Peyer's patch (tissue), 4 donors: ENCODE data around the gene NELFCD. TPM values are rescaled to one million over a fixed set of nuclear protein-coding genes. Genes with fewer than 3 reads are reported as not detected.

Experiments used
- DNase-seq, 3 donors: peaks; one replicate each; pipeline ENCODE4 v3.0.0-alpha.2; 2017 to 2019
- H3K27ac ChIP-seq, 4 donors: fragments of 200-600 bp; sonication (generic); one replicate each; pipeline ENCODE4 v1.5.1; 2016 to 2019
- H3K27me3 ChIP-seq, 2 donors: fragments of 200-600 bp; sonication (generic); one replicate each; pipeline ENCODE4 v1.5.1; 2019
- H3K36me3 ChIP-seq, 3 donors: fragments of 200-600 bp; sonication (generic); one replicate each; pipeline ENCODE4 v1.5.1; 2016 to 2019
- H3K4me1 ChIP-seq, 4 donors: fragments of 200-600 bp; sonication (generic); one replicate each; pipeline ENCODE4 v1.5.1; 2016 to 2019
- H3K4me3 ChIP-seq, 4 donors: fragments of 200-600 bp; sonication (generic); 1 replicate in 3 of 4; 2 replicates in 1 of 4; pipeline ENCODE4 v1.5.1; 2016 to 2019; ENCODE audit warnings: mild to moderate bottlenecking in 1 of 4
- H3K9me3 ChIP-seq, 4 donors: fragments of 200-600 bp; sonication (generic); one replicate each; pipeline ENCODE4 v1.5.1; 2016 to 2019; ENCODE audit warnings: mild to moderate bottlenecking in 1 of 4
- POLR2A ChIP-seq, 2 donors: fragments of 450-650 bp; IDR thresholded peaks; one replicate each; pipeline ENCODE4 v1.5.1; 2017; ENCODE audit warnings: antibody characterized with exemption in 2 of 2, mild to moderate bottlenecking in 2 of 2, moderate library complexity in 2 of 2
- total RNA-seq, 4 donors: library from RNA; depleted of rRNA; stranded (reverse); fragments of >200 nt; gene quantifications; one replicate each; pipeline ENCODE4 v1.1.0, GENCODE V29; 2016
- TF ChIP-seq, protein P1 (sequence below), 6 experiments: fragments of 450-650 bp in 4 of 6; fragments of 200-600 bp in 2 of 6; sonication (generic) in 1 of 6; IDR thresholded peaks; one replicate each; pipeline ENCODE4 v1.5.1; 2017 to 2019; ENCODE audit warnings: antibody characterized with exemption in 6 of 6, mild to moderate bottlenecking in 3 of 6, moderate library complexity in 1 of 6

Gene NELFCD
- total RNA-seq, 4 donors from 2014 or later: 39.6 to 98.2 (median 65.1) TPM

DNA sequence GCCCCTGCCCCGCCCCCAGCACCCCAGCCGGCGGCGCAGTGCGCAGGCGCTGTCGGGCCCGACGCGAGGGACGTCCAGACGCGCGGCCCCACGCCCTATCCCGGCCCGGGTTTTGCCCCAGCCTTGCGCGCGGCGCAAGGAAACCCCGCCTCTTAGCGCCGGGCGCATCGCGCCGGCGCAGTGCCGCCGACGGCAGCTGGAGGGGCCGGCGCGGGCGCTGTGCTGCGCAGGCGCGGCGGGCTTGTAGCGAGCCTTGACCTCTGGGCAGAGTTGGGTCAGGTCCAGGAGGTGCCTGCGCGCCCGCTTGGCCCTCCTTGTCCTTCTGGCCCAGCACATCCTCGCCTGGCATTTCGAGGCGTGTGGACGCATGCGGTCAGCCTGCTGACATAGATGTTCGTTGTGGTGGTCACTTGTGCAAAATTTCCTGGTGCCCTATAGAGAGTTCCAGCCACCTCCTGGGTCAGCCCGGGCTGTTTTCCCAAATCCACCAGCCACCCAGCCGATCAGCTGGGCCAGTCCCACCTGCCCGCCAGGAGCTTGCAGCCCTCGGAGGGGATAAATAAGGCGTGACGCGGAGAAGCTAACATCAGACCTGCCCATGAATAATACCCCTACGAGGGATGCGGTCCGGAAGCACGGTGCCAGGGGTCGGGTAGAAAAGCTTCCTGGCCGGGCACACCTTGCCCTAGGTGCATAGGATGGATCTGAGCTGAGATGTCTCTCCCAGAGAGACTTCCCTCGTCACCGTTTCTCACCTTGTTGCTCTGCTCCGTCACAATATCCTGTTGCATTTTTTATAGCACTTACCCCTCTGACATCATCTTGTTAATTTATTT is 62.0 kb downstream of the NELFCD start:
- TF ChIP-seq, protein P1, sequence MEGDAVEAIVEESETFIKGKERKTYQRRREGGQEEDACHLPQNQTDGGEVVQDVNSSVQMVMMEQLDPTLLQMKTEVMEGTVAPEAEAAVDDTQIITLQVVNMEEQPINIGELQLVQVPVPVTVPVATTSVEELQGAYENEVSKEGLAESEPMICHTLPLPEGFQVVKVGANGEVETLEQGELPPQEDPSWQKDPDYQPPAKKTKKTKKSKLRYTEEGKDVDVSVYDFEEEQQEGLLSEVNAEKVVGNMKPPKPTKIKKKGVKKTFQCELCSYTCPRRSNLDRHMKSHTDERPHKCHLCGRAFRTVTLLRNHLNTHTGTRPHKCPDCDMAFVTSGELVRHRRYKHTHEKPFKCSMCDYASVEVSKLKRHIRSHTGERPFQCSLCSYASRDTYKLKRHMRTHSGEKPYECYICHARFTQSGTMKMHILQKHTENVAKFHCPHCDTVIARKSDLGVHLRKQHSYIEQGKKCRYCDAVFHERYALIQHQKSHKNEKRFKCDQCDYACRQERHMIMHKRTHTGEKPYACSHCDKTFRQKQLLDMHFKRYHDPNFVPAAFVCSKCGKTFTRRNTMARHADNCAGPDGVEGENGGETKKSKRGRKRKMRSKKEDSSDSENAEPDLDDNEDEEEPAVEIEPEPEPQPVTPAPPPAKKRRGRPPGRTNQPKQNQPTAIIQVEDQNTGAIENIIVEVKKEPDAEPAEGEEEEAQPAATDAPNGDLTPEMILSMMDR (IDR thresholded peaks at IDR 0.05): peak in 3 of 6 experiments; percentile 26 to 40 (median 33)
- TF ChIP-seq POLR2A (IDR thresholded peaks at IDR 0.05): peak in 1 of 2 donors; percentile 23
- Histone ChIP-seq H3K27ac (peak overlapping the region; percentile 84 to 95 (median 92)), H3K4me1 (peaks cover 0 to 61% (median 8%) of the 10 kb centered on the region in 4 donors), H3K36me3 (peaks cover 0 to 3% (median 0%) of the 10 kb centered on the region in 3 donors), H3K27me3 (no peaks in the 10 kb centered on the region), H3K4me3 (peak overlapping the region; percentile 62 to 98 (median 83)), H3K9me3 (no peaks in the 10 kb centered on the region)
- peak; percentile 87 to 97 (median 97) for DNase-seq

DNA sequence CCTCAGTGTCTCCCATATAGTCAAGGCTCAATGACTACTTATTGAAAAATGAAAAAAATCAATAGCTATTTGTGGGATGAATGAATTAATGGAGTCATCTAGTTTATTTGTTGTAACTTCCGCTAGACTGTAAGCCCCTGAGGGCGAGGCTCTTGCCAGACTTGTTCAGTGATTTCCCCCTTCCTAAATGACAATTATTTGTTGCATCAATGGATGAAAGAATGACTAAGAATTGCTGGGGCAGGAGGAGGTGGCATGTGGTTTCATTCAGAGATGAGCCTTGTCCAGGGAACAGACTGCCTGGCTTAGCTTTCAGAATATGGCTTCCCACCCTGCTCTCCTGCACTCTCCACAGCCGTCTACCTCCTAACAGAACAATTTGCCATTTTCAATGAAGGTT is 62.6 kb downstream of the NELFCD start:
- H3K4me3 ChIP-seq: no peak overlapping the region
- no peaks in the 10 kb centered on the region for H3K9me3 ChIP-seq
- no peak for DNase-seq
- H3K4me1 ChIP-seq: peaks cover 0 to 54% (median 8%) of the 10 kb centered on the region in 4 donors
- TF ChIP-seq POLR2A (IDR thresholded peaks at IDR 0.05): no peak
- TF ChIP-seq, protein P1 (IDR thresholded peaks at IDR 0.05): no peak
- peak overlapping the region; percentile 33 to 95 (median 88) for H3K27ac ChIP-seq
- H3K36me3 ChIP-seq: no peaks in the 10 kb centered on the region
- no peaks in the 10 kb centered on the region for H3K27me3 ChIP-seq

DNA sequence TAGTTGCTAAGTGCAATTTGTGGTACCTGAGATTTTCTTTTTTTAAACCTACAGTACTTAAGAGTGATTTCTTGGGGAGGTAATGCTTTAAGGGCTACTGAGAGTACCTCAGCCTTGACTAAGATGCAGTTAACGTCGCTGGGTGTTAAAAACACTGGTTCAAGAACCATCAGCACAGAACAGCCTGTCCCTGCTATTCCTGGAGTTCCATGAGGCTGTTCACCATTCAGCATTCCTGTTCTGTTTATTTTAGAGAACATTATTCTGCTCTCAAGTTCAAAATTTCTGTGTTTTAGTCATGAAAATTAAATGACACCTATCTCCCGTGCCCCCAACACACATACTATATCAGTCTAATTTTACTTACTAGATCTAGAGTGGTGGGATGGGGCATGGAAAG is 63.2 kb downstream of the NELFCD start:
- no peaks in the 10 kb centered on the region for H3K36me3 ChIP-seq
- peaks cover 0 to 48% (median 8%) of the 10 kb centered on the region in 4 donors for H3K4me1 ChIP-seq
- H3K27ac ChIP-seq: peak overlapping the region in 3 of 4 donors; percentile 33 to 95 (median 84)
- no peaks in the 10 kb centered on the region for H3K27me3 ChIP-seq
- DNase-seq: no peak
- no peak for TF ChIP-seq POLR2A (IDR thresholded peaks at IDR 0.05)
- TF ChIP-seq, protein P1 (IDR thresholded peaks at IDR 0.05): no peak
- no peak overlapping the region for H3K4me3 ChIP-seq
- no peaks in the 10 kb centered on the region for H3K9me3 ChIP-seq

Other genes starting within 250 kb of the NELFCD start
- gene GNAS-AS1, start 130.4 kb upstream of the NELFCD start, total RNA-seq: 1 to 10 TPM in 1 of 4 donors, under 1 TPM in 1, not detected in 2; 0.67 to 1.3 TPM
- gene GNAS, start 128.5 kb upstream of the NELFCD start, total RNA-seq: 100 to 1,000 TPM; 382 to 889 (median 658) TPM
- gene CTSZ, start 26.0 kb downstream of the NELFCD start, total RNA-seq: 100 to 1,000 TPM in 3 of 4 donors, 10 to 100 TPM in 1; 78.4 to 310 (median 274) TPM
- not detected for gene TUBB1, start 38.2 kb downstream of the NELFCD start, total RNA-seq
- 10 to 100 TPM; 20.6 to 34.0 (median 26.8) TPM for gene ATP5F1E, start 51.1 kb downstream of the NELFCD start, total RNA-seq
- gene PRELID3B, start 61.5 kb downstream of the NELFCD start, total RNA-seq: 100 to 1,000 TPM in 2 of 4 donors, 10 to 100 TPM in 2; 44.6 to 148 (median 86.5) TPM
- gene ZNF831, start 182.6 kb downstream of the NELFCD start, total RNA-seq: 10 to 100 TPM in 1 of 4 donors, 1 to 10 TPM in 3; 1.7 to 11.6 (median 2.3) TPM